CMK (cell line): ENCODE measurements around the gene GHRL.

Source experiments
- DNase-seq: peaks from one replicate; pipeline ENCODE4 v3.0.0-alpha.2; 2010; ENCODE audit warnings: low read depth

GHRL gene

GRCh38 chr3:10244009-10244408 lies 48.7 kb downstream of the GHRL start:
- DNase-seq, result no peak

GRCh38 chr3:10242182-10243065 lies 50.3 kb downstream of the GHRL start:
- no peak for DNase-seq

- no peak for DNase-seq
Observed at GRCh38 chr3:10240799-10241198, 51.9 kb downstream of the GHRL start.

GRCh38 chr3:10238345-10239183 lies 54.2 kb downstream of the GHRL start:
- no peak for DNase-seq
